Osteoblast (primary cell): ENCODE data around the gene IDH1. TPM values are rescaled to one million over a fixed set of nuclear protein-coding genes. Genes with fewer than 3 reads are reported as not detected.

ENCODE experiments used
- DNase-seq: peaks from one replicate; pipeline ENCODE4 v3.0.0; 2011; ENCODE audit warnings: low spot score, mixed read lengths; ENCODE audit not compliant: insufficient read length; ENCODE audit errors: missing footprints
- H2AFZ ChIP-seq: 2 replicates; pipeline ENCODE4 v1.6.0; 2011; ENCODE audit warnings: mild to moderate bottlenecking, low read length
- H3K27ac ChIP-seq: 2 replicates; pipeline ENCODE4 v1.5.1; 2011; ENCODE audit warnings: mild to moderate bottlenecking, low read depth, low read length, moderate library complexity
- H3K27me3 ChIP-seq: 2 replicates; pipeline ENCODE4 v1.6.0; 2012; ENCODE audit warnings: mild to moderate bottlenecking, control low read depth, inconsistent platforms, low read length, moderate library complexity; ENCODE audit not compliant: insufficient read depth
- H3K36me3 ChIP-seq: 2 replicates; pipeline ENCODE4 v1.5.1; 2011; ENCODE audit warnings: mild to moderate bottlenecking, low read length, control low read depth, moderate library complexity; ENCODE audit not compliant: insufficient read depth
- H3K4me1 ChIP-seq: 2 replicates; pipeline ENCODE4 v1.5.1; 2011; ENCODE audit warnings: mild to moderate bottlenecking, low read length, control low read depth, moderate library complexity; ENCODE audit not compliant: insufficient read depth
- H3K4me2 ChIP-seq: 2 replicates; pipeline ENCODE4 v1.6.0; 2011; ENCODE audit warnings: mild to moderate bottlenecking, low read length; ENCODE audit not compliant: insufficient read depth
- H3K4me3 ChIP-seq: fragments of 200-600 bp; sonication (generic); 3 replicates; pipeline ENCODE4 v1.5.1; 2012; ENCODE audit warnings: mild to moderate bottlenecking, low read length, inconsistent platforms; ENCODE audit not compliant: insufficient read depth
- H3K79me2 ChIP-seq: 2 replicates; pipeline ENCODE4 v1.6.0; 2012; ENCODE audit warnings: mild to moderate bottlenecking, low read length, control low read depth, inconsistent platforms; ENCODE audit not compliant: insufficient read depth
- H3K9me3 ChIP-seq: 2 replicates; pipeline ENCODE4 v1.5.1; 2011; ENCODE audit warnings: low read depth, low read length, control low read depth
- H4K20me1 ChIP-seq: 2 replicates; pipeline ENCODE4 v1.6.0; 2012; ENCODE audit warnings: mild to moderate bottlenecking, low read length, control low read depth; ENCODE audit not compliant: insufficient read depth
- CTCF ChIP-seq: IDR thresholded peaks from 2 replicates; pipeline ENCODE4 v1.5.1; 2011; ENCODE audit warnings: mild to moderate bottlenecking, low read depth, low read length, moderate library complexity; ENCODE audit errors: extremely low read depth
- total RNA-seq: library from RNA; depleted of rRNA; stranded (reverse); fragments of >200 nt; gene quantifications from 2 replicates; pipeline ENCODE4 v1.2.3, GENCODE V29; 2012

The IDH1 gene
- 181 and 226 TPM in 2 replicates for total RNA-seq

- peak within 1 kb of the TSS; percentile 89 for H3K4me3 ChIP-seq
Measured at GRCh38 chr2:208254871-208255556, at the start of gene IDH1. IDH1 (minus strand) TSS chr2:208255071; CDS start chr2:208251551, 3,520 bp downstream.

GRCh38 chr2:208304157-208304556, 49.3 kb upstream of the IDH1 start:
- H3K79me2 ChIP-seq = no peaks in the 10 kb centered on the region
- H2AFZ ChIP-seq = no peak overlapping the region
- no peaks in the 10 kb centered on the region for H3K9me3 ChIP-seq
- no peak for DNase-seq
- no peaks in the 10 kb centered on the region for H4K20me1 ChIP-seq
- no peaks in the 10 kb centered on the region for H3K4me1 ChIP-seq
- H3K4me3 ChIP-seq = no peak overlapping the region
- no peak overlapping the region for H3K27ac ChIP-seq
- H3K27me3 ChIP-seq = no peaks in the 10 kb centered on the region
- H3K36me3 ChIP-seq = peaks cover 33% of the 10 kb centered on the region
- no peak overlapping the region for H3K4me2 ChIP-seq
- no peak for TF ChIP-seq CTCF

More at GRCh38 chr2:208254871-208255556, at the start of gene IDH1:
- peak; percentile 95 for DNase-seq
- no peaks in the 10 kb centered on the region for H3K27me3 ChIP-seq
- H3K4me1 ChIP-seq = peaks cover 20% of the 10 kb centered on the region
- peak; percentile 46 for TF ChIP-seq CTCF
- no peaks in the 10 kb centered on the region for H3K9me3 ChIP-seq
- H4K20me1 ChIP-seq = no peaks in the 10 kb centered on the region
- H3K36me3 ChIP-seq = no peaks in the 10 kb centered on the region
- peak within 1 kb of the TSS; percentile 92 for H2AFZ ChIP-seq
- H3K4me2 ChIP-seq = peak within 1 kb of the TSS; percentile 91
- H3K27ac ChIP-seq = peak within 1 kb of the TSS; percentile 42
- H3K79me2 ChIP-seq = no peaks in the 10 kb centered on the region

- Histone ChIP-seq H3K4me1 (no peaks in the 10 kb centered on the region), H3K27ac (no peak overlapping the region), H4K20me1 (no peaks in the 10 kb centered on the region), H3K9me3 (no peaks in the 10 kb centered on the region), H3K4me2 (no peak overlapping the region), H3K79me2 (peaks cover 2% of the 10 kb centered on the region), H3K36me3 (peaks cover 36% of the 10 kb centered on the region), H3K4me3 (no peak overlapping the region), H2AFZ (no peak overlapping the region), H3K27me3 (no peaks in the 10 kb centered on the region)
- no peak for TF ChIP-seq CTCF
- no peak for DNase-seq
Measured at GRCh38 chr2:208300847-208301618, 46.2 kb upstream of the IDH1 start.

- Histone ChIP-seq H4K20me1 (no peaks in the 10 kb centered on the region), H3K79me2 (peaks cover 7% of the 10 kb centered on the region), H3K9me3 (no peaks in the 10 kb centered on the region), H3K27me3 (no peaks in the 10 kb centered on the region), H3K4me3 (no peak overlapping the region), H3K4me1 (no peaks in the 10 kb centered on the region), H3K36me3 (peaks cover 29% of the 10 kb centered on the region), H3K4me2 (no peak overlapping the region), H2AFZ (no peak overlapping the region), H3K27ac (no peak overlapping the region)
- TF ChIP-seq CTCF = no peak
- no peak for DNase-seq
Measured at GRCh38 chr2:208297961-208298360, 43.1 kb upstream of the IDH1 start.
